ENCODE data around the gene CADPS2.

DNA sequence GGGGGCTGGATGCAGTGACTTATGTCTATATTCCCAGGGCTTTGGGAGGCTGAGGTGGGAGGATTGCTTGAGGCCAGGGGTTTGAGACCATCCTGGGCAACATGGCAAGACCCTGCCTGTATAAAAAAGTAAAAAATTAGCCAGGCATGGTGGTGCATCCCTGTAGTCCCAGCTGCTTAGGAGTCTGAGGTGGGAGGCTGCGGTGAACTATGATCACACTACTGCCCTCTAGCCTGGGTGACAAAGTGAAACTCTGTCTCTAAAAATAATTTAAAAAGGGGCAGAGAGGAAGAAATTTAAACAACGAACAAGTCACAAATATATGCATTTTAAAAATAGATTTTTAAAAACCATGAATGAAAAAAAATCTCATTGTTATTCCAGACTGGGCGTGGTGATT lies 535.6 kb downstream of the CADPS2 start:
- TF ChIP-seq, protein P1, sequence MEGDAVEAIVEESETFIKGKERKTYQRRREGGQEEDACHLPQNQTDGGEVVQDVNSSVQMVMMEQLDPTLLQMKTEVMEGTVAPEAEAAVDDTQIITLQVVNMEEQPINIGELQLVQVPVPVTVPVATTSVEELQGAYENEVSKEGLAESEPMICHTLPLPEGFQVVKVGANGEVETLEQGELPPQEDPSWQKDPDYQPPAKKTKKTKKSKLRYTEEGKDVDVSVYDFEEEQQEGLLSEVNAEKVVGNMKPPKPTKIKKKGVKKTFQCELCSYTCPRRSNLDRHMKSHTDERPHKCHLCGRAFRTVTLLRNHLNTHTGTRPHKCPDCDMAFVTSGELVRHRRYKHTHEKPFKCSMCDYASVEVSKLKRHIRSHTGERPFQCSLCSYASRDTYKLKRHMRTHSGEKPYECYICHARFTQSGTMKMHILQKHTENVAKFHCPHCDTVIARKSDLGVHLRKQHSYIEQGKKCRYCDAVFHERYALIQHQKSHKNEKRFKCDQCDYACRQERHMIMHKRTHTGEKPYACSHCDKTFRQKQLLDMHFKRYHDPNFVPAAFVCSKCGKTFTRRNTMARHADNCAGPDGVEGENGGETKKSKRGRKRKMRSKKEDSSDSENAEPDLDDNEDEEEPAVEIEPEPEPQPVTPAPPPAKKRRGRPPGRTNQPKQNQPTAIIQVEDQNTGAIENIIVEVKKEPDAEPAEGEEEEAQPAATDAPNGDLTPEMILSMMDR (IDR thresholded peaks at IDR 0.05; ENCODE audit: insufficient read depth, low read length, poor library complexity, severe bottlenecking): no peak
- no peak for TF ChIP-seq EZH2phosphoT487 (conservative IDR thresholded peaks at IDR 0.05; ENCODE audit: low read length)
